HCT116 (cell line): Measurements from ENCODE around the gene ECT2.

ENCODE experiments used
- EZH2phosphoT487 ChIP-seq: fragments of 200-600 bp; IDR thresholded peaks from 2 replicates; pipeline ENCODE4 v1.6.1; 2018; ENCODE audit warnings: antibody characterized with exemption, borderline replicate concordance
- POLR2AphosphoS5 ChIP-seq: IDR thresholded peaks from 2 replicates; pipeline ENCODE4 v1.6.1; 2011; ENCODE audit warnings: mild to moderate bottlenecking, low read depth, low read length, moderate library complexity
- SIN3A ChIP-seq: IDR thresholded peaks from 2 replicates; pipeline ENCODE4 v1.6.1; 2012; ENCODE audit warnings: low read depth
- SP1 ChIP-seq: IDR thresholded peaks from 2 replicates; pipeline ENCODE4 v1.6.1; 2012; ENCODE audit warnings: low read depth
- TCF7L2 ChIP-seq: IDR thresholded peaks from 2 replicates; pipeline ENCODE4 v1.7.0; 2011; ENCODE audit warnings: borderline replicate concordance, inconsistent platforms; ENCODE audit not compliant: insufficient read depth, insufficient read length; ENCODE audit errors: extremely low read depth
- TF ChIP-seq, protein P1 (sequence below): IDR thresholded peaks from 2 replicates; pipeline ENCODE4 v1.6.1; 2012
- TF ChIP-seq, protein P2 (sequence below), 3 experiments: fragments of 200-600 bp in 1 of 3; sonication (generic) in 1 of 3; IDR thresholded peaks in 2 of 3; conservative IDR thresholded peaks in 1 of 3; 2 replicates each; pipeline ENCODE4 v1.5.1; 2012 to 2017; ENCODE audit warnings: low read depth in 2 of 3, low read length in 2 of 3, antibody characterized with exemption in 1 of 3, borderline replicate concordance in 1 of 3, control low read depth in 1 of 3, mild to moderate bottlenecking in 1 of 3, mixed read lengths in 1 of 3, mixed run types in 1 of 3, moderate library complexity in 1 of 3; ENCODE audit not compliant: insufficient read depth in 1 of 3
- TF ChIP-seq, protein P3 (sequence below): IDR thresholded peaks from 2 replicates; pipeline ENCODE4 v1.6.1; 2011; ENCODE audit warnings: mild to moderate bottlenecking, low read length, moderate library complexity; ENCODE audit not compliant: insufficient replicate concordance; ENCODE audit errors: extremely low read depth
- TF ChIP-seq, protein P4 (sequence below): IDR thresholded peaks from 2 replicates; pipeline ENCODE4 v1.6.1; 2012

DNA sequence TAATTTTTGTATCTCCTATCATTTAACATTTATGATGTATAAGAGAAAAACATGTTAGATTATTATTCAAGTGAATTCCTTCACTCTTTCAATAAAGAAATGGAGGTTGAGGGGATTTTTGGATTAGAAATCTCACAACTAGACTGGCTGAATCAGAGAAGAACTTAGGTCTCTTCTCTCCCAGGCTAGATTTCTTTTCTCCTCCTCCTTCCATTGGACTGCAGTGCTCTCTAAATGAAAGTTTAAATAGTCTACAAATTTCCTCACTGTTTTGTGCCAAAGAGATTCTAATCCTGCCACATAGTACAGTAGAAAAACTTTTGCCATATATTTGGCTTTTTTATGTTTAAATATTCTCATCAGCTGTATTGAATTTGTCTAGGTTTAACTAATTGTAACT is 65.8 kb downstream of the ECT2 start:
- TF ChIP-seq EZH2phosphoT487 (no peak), POLR2AphosphoS5 (no peak), TCF7L2 (no peak), SIN3A (no peak), SP1 (no peak)
- TF ChIP-seq, protein P1, sequence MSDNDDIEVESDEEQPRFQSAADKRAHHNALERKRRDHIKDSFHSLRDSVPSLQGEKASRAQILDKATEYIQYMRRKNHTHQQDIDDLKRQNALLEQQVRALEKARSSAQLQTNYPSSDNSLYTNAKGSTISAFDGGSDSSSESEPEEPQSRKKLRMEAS = no peak
- TF ChIP-seq, protein P2, sequence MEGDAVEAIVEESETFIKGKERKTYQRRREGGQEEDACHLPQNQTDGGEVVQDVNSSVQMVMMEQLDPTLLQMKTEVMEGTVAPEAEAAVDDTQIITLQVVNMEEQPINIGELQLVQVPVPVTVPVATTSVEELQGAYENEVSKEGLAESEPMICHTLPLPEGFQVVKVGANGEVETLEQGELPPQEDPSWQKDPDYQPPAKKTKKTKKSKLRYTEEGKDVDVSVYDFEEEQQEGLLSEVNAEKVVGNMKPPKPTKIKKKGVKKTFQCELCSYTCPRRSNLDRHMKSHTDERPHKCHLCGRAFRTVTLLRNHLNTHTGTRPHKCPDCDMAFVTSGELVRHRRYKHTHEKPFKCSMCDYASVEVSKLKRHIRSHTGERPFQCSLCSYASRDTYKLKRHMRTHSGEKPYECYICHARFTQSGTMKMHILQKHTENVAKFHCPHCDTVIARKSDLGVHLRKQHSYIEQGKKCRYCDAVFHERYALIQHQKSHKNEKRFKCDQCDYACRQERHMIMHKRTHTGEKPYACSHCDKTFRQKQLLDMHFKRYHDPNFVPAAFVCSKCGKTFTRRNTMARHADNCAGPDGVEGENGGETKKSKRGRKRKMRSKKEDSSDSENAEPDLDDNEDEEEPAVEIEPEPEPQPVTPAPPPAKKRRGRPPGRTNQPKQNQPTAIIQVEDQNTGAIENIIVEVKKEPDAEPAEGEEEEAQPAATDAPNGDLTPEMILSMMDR (IDR thresholded peaks at IDR 0.05 in 2 of 3, conservative IDR thresholded peaks at IDR 0.05 in 1 of 3; ENCODE audit: borderline replicate concordance in 1 of 3, insufficient read depth in 1 of 3, low read depth in 2 of 3, low read length in 2 of 3) = no peak
- TF ChIP-seq, protein P3, sequence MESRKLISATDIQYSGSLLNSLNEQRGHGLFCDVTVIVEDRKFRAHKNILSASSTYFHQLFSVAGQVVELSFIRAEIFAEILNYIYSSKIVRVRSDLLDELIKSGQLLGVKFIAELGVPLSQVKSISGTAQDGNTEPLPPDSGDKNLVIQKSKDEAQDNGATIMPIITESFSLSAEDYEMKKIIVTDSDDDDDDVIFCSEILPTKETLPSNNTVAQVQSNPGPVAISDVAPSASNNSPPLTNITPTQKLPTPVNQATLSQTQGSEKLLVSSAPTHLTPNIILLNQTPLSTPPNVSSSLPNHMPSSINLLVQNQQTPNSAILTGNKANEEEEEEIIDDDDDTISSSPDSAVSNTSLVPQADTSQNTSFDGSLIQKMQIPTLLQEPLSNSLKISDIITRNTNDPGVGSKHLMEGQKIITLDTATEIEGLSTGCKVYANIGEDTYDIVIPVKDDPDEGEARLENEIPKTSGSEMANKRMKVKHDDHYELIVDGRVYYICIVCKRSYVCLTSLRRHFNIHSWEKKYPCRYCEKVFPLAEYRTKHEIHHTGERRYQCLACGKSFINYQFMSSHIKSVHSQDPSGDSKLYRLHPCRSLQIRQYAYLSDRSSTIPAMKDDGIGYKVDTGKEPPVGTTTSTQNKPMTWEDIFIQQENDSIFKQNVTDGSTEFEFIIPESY = no peak
- TF ChIP-seq, protein P4, sequence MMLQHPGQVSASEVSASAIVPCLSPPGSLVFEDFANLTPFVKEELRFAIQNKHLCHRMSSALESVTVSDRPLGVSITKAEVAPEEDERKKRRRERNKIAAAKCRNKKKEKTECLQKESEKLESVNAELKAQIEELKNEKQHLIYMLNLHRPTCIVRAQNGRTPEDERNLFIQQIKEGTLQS = no peak
